LNCaP clone FGC (cell line): Measurements from ENCODE around the gene PKP4.

Experiments
- DNase-seq: peaks from one replicate; pipeline ENCODE4 v3.0.0-alpha.2; 2011; ENCODE audit warnings: low read depth
- H3K4me3 ChIP-seq: 2 replicates; pipeline ENCODE4 v1.5.1; 2011; ENCODE audit warnings: mild to moderate bottlenecking, low read depth, low read length, control low read depth
- TF ChIP-seq, protein P1 (sequence below): IDR thresholded peaks from 2 replicates; pipeline ENCODE4 v1.5.1; 2012; ENCODE audit warnings: mild to moderate bottlenecking; ENCODE audit not compliant: control insufficient read depth, insufficient read depth; ENCODE audit errors: extremely low read depth

PKP4 gene

GRCh38 chr2:158718851-158719250, 262.1 kb downstream of the PKP4 start:
- no peak overlapping the region for H3K4me3 ChIP-seq
- TF ChIP-seq, protein P1, sequence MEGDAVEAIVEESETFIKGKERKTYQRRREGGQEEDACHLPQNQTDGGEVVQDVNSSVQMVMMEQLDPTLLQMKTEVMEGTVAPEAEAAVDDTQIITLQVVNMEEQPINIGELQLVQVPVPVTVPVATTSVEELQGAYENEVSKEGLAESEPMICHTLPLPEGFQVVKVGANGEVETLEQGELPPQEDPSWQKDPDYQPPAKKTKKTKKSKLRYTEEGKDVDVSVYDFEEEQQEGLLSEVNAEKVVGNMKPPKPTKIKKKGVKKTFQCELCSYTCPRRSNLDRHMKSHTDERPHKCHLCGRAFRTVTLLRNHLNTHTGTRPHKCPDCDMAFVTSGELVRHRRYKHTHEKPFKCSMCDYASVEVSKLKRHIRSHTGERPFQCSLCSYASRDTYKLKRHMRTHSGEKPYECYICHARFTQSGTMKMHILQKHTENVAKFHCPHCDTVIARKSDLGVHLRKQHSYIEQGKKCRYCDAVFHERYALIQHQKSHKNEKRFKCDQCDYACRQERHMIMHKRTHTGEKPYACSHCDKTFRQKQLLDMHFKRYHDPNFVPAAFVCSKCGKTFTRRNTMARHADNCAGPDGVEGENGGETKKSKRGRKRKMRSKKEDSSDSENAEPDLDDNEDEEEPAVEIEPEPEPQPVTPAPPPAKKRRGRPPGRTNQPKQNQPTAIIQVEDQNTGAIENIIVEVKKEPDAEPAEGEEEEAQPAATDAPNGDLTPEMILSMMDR: no peak
- DNase-seq: no peak

- no peak for DNase-seq
- no peak overlapping the region for H3K4me3 ChIP-seq
- TF ChIP-seq, protein P1: no peak
These were observed 262.7 kb downstream of the PKP4 start for GRCh38 chr2:158719403-158719802.

DNA sequence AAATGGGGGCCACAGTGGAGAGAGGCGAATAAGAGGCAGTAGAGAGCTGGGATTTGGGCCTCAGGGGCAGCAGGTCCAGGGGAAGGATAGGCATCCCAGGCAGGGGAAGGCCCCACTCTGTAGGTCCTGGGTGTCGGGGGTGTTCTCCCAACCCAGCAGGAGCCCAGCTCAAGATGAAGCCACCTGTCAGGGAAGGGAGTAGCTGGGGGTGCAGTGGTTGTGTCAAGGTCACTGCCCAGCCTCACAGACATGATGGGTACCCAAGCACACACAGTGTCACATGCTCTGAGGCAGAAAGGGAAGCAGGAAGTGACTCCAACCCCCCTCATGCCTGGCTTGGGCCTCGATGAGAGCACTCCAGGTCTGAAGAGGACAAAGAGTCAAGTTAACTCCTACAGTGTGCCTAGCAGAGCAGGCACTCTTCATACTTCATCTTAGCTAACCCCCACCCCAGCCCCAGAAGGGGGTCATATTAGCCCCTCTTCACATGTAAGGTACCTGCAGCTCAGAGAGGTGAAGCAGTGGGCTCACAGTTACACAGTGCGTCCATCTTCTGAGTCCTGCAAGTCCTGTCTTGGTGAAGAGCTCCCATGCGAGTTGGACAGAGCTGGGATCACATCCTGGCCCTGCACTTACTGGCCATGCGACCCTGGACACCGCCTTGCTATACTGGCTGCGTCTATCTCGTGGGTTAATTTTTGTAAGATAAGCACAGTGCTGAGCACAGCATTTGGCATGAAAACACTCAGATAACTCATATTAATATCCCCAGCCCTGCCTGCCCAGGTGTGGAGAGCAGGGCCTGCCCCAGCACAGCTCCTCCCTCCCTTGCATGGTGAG, 265.7 kb downstream of the PKP4 start:
- H3K4me3 ChIP-seq: no peak overlapping the region
- DNase-seq: no peak
- TF ChIP-seq, protein P1: no peak

DNA sequence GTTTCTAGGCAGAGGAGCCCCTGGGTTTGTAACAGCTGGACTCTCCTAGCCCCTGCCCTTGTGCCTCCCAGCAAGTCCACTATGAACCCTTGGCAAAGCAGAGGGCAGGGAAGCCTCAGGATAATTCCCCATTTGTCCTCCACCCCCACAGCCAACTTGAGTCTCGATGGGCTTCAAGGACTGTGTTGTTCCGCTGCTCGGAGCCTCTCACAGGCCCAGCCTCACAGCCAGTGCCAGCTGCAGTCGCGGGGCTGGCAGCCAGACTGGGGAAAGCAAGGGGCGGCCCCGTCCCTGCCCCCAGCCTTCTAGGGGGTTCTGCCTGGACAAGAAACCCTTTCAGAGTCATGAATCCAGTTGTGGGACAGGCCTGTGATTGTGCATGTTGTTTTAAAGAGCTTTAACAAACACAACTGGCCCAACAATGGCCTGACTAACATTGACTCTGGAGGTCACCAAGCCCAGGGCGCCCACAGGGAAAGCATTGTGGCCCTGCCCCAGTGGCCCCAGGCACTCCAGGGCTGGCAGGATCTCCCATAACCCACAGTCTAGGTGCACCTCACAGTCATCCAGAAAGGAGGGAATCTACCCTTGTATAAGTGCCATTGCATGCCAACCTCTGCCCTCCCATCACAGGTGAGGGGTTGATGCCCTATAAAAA, 266.6 kb downstream of the PKP4 start:
- TF ChIP-seq, protein P1: no peak
- no peak overlapping the region for H3K4me3 ChIP-seq
- no peak for DNase-seq

- TF ChIP-seq, protein P1: peak; percentile 27; the same call in 1 of the 2 replicates
- no peak for DNase-seq
These were observed 267.4 kb downstream of the PKP4 start for GRCh38 chr2:158723921-158724802.

GRCh38 chr2:158724803-158725381, 268.1 kb downstream of the PKP4 start:
- no peak for DNase-seq
- TF ChIP-seq, protein P1: no peak
- no peak overlapping the region for H3K4me3 ChIP-seq

More at GRCh38 chr2:158723921-158724802, 267.4 kb downstream of the PKP4 start:
- H3K4me3 ChIP-seq: no peak overlapping the region
